Measurements from ENCODE around the gene RAB3A.

DNA sequence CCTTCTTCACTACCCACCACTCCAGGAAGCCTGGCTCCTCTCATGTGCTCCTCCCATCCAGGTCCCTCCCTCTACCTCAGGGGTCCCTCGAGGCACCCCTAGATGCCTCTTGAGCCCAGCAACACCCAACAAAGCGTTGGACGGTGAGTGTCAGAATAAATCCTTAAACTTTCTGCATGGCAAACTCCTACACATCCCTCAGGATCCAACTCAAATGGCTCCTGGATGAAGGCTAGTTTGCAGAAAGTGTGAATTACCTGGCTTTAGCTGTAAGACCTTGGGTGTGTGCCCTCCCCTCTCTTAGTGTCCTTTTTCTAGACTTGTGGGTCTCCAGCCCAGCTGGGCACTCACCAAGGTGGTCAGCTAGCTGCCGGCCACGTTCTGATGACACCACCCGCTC is 5.5 kb downstream of the RAB3A start:
- no peak for TF ChIP-seq EZH2phosphoT487 (IDR thresholded peaks at IDR 0.05; ENCODE audit: insufficient read depth, low read depth)
- no peak for TF ChIP-seq EZH2 (IDR thresholded peaks at IDR 0.05; ENCODE audit: insufficient read depth, poor library complexity, severe bottlenecking)

All from GM23248 (cell line).